Non-pigmented ciliary epithelial cell (primary cell): Measurements from ENCODE around the gene TGFBR1.
"Not testable (repeated sequence)": the region's sequence is repeated elsewhere in the genome, so short reads cannot be mapped to it uniquely, and the experiment has no call there.

Source experiments
- DNase-seq: peaks from one replicate; pipeline ENCODE4 v3.0.0-alpha.2; 2010; ENCODE audit warnings: low read depth

The TGFBR1 gene

DNA sequence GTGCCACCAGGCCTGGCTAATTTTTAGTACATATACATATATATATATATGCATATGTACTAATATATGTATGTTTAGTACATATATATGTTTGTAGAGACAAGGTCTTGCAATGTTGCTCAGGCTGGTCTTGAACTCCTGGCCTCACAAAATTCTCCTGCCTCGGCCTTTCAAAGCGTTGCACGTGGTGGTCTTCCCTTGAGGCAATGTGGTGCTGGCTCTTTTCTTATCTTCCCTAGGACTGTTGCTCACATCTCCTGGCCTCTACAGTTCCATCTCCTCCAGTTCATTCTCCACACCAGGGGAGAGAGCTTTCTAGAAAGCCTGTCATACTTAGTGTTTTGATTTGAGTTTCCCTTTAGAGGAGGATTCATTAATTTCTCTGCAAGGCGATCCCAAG, 28.9 kb upstream of the TGFBR1 start:
- DNase-seq = no peak

- no peak for DNase-seq
These were observed 28.3 kb upstream of the TGFBR1 start for GRCh38 chr9:99076483-99077171.

DNA sequence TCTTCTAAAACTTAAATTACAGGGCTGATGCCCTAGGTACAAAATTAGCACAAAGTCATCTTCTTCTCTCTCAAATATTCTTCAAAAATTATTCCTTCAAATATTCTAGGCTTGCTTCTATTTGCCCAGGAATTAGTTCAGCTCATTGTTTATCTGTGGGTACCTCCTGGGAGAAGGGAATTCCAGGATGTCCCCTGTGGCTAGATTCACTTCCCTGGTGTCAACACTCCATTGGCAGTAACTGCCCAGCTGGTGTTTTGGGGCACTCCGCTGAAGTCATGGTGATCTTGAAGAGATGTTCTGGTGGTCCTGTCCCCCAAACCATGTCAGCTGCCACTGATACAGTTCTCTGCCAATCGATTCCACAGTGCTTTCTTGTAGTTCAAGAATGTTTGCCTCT, 26.2 kb upstream of the TGFBR1 start:
- no peak for DNase-seq

- no peak for DNase-seq
These were observed 25.4 kb upstream of the TGFBR1 start for GRCh38 chr9:99079542-99079941.

GRCh38 chr9:99083051-99083450, 21.9 kb upstream of the TGFBR1 start:
- DNase-seq = no peak

- DNase-seq = no peak
These were observed 18.7 kb upstream of the TGFBR1 start for GRCh38 chr9:99085949-99086948.

GRCh38 chr9:99087462-99087861, 17.5 kb upstream of the TGFBR1 start:
- DNase-seq = no peak

DNA sequence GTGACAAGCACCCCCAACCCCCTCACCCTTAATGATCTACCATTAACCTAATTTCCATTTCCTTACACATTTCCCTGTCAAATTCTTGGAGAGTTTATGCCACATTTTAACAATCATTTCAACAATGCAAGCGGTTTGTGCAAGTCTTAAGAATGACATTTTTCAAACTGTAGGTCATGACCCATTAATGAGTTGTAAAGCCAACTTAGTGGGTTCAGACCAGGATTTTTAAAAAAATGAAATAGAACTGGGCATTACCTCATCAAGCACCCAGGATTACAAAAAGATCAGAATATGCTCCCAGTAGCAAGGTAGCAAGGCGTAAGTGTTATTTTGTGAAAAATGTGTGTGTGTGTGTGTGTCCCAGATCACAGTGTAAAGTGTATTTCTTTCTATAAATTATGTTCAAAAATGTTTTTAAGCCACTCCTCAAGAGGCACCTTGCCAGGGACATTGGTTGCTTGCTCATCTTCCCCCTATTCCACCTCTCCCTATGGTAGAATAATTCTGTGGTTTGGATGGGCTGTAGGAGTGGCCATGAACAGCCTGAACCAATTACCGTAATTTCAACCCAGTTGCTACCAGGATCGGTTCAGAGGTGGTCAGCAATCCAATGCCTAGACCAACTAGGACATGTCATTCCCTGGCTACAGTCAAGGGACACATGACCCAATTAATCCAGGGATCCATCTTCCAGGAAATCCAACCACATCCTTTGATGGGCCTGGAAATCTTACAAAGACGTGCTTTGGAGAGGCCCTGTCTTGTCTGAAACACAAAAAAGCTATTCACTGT, 14.4 kb upstream of the TGFBR1 start:
- DNase-seq = no peak

DNA sequence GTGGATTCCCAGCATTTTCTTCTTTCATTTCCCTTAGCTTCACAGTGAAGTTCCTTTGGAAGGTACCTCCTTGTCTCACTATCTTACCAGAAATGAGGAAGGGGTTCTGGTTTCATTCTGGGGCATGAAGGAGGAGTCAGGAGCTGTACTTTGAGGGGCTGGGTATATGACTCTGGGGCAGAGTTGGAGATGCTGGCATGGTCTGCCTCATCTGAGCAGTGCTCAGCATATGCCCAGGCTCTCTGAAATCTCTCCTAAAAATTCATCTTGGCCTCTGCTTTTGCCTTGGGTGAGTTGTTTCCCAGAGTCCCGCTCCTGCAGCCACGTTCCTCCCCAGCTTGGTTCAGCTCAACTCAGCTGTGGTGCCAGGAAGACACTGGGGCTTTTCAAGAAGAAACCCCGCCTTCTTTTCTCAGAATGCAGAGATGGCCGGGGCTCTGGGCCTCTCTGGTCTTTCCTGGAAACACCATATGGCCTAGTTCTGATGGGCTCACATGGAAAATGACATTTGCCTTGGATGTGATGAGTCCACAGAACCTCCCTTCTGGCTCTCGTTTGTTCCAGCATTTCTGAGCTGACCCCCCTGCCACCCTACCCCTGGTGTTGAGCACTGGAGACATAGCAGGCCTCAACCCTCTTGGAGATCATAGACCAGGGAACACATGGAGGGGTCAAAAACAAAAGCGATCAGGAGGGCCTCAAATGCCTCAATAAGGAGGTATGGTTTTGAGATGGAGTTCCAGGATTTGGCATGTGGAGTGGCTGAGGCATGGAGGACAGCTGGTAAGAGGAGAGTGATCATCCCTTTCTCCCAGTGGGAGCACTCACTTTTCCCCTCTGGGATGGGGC, 12.0 kb upstream of the TGFBR1 start:
- no peak for DNase-seq

DNA sequence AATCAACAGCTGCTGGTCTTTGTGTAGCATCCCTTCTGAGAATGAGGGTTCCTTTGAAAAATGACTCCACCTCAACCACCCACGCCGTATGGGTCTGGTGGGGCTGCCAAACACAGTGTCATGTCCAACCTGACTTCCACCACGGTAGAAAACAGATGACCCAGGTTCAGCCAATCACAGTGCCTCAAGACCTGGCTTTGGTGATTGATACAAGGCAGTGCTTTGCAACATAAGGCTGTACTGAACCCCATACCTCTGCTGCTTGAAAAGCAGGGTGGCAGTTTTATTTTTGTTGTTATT, 11.5 kb upstream of the TGFBR1 start:
- DNase-seq = no peak

DNA sequence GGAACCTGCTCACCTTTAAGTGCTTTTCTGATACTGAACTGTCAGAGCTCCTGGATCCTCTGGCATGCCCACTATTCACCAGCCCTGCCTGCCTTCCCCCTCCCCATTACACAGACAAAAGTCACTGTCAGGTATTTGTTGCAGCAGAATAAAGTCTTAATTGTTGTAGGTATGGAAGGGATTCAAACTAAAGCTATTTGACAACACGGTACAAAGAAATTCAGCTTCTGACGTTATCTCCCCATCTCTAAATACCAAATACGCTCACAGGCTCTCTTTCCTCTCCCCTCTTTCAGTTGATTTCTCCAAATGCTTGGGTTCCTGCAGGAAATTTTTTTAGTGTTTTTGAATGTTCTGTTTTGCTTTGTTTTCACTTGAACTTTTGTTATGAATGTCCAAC, 9.3 kb upstream of the TGFBR1 start:
- DNase-seq = no peak

DNA sequence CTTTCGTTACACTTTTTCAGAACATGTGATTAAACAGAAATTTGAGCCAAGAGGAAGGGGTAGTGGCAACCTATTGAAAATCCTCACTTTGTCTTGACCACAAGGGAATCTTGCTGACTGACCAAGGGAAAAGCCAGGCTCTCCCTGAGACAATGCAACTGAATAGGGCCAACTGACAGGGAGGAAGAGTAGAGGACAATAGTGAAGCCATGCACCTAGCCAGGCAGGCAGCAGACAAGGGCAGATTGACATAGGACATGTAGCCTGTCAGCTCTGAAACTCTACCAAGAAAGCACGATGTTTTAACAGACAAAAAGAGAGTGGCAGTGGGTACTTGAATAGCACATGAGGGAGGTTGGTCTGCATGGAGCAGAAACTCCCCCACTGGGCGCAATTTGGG, 8.5 kb upstream of the TGFBR1 start:
- no peak for DNase-seq

DNA sequence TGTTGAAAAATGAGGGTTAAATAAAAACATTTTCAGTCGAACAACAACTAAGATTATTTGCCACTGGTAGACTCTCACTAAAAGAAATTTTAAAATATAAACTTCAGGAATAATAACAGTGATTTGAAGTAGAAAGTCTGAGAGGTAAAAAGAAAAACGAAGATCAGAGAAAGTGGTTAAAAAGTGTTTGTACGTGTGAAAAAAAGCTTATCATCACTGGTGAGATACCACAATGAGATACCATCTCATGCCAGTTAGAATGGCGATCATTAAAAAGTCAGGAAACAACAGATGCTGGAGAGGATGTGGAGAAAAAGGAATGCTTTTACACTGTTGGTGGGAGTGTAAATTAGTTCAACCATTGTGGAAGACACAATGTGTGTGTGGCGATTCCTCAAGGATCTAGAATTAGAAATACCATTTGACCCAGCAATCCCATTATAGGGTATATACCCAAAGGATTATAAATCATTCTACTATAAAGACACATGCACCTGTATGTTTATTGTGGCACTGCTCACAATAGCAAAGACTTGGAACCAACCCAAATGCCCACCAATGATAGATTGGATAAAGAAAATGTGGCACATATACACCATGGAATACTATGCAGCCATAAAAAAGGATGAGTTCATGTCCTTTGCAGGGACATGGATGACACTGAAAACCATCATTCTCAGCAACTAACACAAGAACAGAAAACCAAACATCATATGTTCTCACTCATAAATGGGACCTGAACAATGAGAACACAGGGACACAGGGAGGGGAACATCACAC, 4.9 kb upstream of the TGFBR1 start:
- DNase-seq = not testable (repeated sequence)

GRCh38 chr9:99101271-99101670, 3.6 kb upstream of the TGFBR1 start:
- no peak for DNase-seq

GRCh38 chr9:99101812-99102211, 3.1 kb upstream of the TGFBR1 start:
- DNase-seq = no peak

DNA sequence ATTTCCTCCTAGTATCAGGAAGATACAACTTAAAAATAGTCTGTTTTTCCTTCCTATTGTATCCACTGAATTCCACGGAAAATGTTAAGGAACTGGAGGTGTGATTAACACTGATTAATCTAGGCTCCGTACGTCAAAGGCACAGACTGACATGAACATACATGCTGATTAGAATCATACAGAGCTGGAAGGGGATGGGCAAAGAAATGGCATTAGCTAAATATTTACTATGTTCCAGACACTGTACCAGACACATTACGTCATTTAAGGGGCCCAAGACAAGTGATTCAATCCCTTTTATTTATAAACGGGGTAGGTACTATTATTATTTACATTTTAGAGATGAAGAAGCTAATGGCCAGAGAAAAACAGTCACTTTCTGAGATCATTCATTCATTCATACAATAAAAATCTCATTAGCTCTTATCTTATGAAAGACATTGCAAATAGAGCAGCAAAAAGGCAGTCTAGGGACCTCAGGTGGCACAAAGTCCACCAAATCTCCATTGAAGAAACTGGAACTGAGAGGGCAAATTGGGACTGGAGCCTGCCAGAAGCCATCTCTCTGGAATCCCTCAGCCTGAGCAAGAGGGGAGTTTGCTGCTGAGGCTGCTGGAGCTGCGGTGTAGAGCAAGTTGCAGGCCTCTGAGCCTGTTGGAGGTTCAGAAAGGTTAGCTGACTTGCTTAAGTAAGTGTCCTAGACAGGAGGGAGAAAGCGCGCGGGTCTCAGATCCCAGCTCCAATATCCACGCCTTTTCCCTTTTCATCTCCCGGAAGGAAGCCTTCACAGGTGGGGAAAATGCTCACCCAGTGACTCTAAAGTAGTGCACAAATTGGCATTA, 1.6 kb upstream of the TGFBR1 start:
- DNase-seq = no peak

GRCh38 chr9:99103901-99104458, 933 bp upstream of the TGFBR1 start:
- DNase-seq = no peak

DNA sequence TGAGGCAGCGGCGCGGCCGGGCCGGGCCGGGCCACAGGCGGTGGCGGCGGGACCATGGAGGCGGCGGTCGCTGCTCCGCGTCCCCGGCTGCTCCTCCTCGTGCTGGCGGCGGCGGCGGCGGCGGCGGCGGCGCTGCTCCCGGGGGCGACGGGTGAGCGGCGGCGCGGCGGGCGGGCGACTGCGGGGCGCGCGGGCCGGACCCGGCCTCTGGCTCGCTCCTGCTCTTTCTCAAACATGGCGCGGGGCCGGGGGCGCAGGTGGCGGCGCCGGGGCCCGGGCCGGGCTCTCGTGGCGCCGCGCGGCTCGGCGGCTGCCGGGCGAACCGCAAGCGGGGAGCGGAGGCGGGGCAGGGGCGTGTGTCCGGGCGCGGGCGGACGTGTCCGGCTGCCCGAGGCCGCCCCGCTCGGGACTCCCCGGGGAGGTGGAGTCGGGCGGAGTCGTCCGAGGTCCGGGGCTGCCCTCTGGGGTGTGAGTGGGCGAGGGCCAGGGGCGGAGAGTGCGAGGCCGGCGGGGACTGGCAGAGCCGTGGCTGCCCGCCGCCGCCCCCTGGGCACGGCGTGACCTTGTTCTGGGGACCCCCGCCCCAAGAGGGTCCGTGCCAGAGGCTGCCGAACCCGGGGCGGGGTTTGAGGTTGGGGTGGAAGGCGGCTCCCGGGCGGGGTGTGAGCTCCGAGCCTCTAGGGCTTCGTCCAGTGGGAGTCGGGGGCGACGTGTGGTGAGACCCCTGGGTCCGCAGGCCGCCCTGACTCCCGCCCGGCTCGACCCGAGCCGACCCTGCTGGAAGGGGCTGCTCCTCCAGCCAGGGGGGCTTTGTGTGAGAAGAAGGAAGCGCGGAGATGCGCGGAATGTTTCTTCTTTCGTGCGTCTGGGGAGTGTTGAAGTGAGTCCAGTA, 485 bp downstream of the TGFBR1 start:
- DNase-seq = no peak

DNA sequence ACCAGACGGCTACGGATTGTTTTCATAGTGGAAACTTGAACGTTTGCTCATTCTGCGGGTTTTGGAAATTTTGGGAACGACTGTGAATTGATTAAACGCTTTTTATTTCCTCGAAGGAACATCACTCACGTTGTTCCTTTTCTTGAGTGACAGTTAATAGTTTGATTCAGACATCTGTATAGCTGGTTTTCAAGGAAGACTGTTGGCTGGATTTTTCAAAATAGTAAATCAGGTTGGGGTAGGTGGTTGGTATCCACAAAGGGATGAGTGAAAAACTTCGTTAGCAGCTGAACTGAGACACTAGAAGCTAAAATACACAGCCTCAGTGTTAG, 1.1 kb downstream of the TGFBR1 start:
- DNase-seq = no peak
